Fibroblast of mammary gland (primary cell): ENCODE data around the gene TAS2R20.

Experiments used
- DNase-seq: peaks from one replicate; pipeline ENCODE4 v3.0.0-alpha.2; 2010; ENCODE audit warnings: low read depth
- H3K4me3 ChIP-seq: 2 replicates; pipeline ENCODE4 v1.5.1; 2011; ENCODE audit warnings: low read depth, mild to moderate bottlenecking, low read length, moderate library complexity; ENCODE audit not compliant: control insufficient read depth
- TF ChIP-seq, protein P1 (sequence below): conservative IDR thresholded peaks from 2 replicates; pipeline ENCODE4 v1.5.1; 2011; ENCODE audit warnings: low read depth, low read length, inconsistent platforms; ENCODE audit not compliant: control insufficient read depth, insufficient read depth

The TAS2R20 gene

DNA sequence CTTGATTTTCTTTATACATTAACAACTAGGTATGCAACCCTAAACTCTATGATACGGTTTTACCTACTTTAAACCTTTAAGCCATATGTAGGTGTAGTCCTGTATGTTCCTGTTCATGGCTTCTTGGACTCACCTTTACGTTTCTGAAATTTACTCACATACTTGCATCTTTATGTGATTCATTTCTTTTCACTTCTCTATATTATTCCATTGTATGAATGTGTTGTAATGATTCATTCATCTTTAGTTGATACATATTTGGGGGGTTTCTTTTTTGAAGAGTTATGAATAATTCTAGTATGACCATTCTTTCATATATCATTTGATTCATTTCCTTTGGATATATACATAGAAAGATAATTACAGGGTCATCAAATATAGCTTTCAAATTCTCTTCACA, 9.0 kb downstream of the TAS2R20 start:
- no peak for DNase-seq
- H3K4me3 ChIP-seq: no peak overlapping the region
- TF ChIP-seq, protein P1, sequence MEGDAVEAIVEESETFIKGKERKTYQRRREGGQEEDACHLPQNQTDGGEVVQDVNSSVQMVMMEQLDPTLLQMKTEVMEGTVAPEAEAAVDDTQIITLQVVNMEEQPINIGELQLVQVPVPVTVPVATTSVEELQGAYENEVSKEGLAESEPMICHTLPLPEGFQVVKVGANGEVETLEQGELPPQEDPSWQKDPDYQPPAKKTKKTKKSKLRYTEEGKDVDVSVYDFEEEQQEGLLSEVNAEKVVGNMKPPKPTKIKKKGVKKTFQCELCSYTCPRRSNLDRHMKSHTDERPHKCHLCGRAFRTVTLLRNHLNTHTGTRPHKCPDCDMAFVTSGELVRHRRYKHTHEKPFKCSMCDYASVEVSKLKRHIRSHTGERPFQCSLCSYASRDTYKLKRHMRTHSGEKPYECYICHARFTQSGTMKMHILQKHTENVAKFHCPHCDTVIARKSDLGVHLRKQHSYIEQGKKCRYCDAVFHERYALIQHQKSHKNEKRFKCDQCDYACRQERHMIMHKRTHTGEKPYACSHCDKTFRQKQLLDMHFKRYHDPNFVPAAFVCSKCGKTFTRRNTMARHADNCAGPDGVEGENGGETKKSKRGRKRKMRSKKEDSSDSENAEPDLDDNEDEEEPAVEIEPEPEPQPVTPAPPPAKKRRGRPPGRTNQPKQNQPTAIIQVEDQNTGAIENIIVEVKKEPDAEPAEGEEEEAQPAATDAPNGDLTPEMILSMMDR: no peak

DNA sequence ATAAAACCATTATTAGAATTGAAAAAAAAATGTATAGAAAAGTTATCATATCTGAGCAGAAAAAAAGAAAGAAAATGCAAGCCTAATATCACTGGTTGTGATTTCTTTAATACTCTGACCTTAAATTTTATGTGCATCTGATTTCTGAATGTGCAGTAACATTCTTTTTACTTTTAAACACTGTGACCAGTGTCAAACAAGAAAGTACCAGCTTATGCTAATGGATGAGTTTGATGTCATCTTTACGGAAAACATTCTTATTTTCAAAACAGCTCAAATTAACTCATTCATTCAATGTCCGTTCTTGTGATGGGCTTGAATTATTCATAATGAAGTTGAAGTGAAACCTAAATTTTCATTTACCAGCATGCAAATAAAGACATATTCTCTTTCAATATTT, 11.3 kb downstream of the TAS2R20 start, which contains the start of gene TAS2R50:
TAS2R50 (minus strand) TSS at position 101 of the 400 bp plus-strand sequence; CDS start at position 49, 52 bp downstream.
- H3K4me3 ChIP-seq: no peak within 1 kb of the TSS
- TF ChIP-seq, protein P1: no peak
- DNase-seq: no peak

DNA sequence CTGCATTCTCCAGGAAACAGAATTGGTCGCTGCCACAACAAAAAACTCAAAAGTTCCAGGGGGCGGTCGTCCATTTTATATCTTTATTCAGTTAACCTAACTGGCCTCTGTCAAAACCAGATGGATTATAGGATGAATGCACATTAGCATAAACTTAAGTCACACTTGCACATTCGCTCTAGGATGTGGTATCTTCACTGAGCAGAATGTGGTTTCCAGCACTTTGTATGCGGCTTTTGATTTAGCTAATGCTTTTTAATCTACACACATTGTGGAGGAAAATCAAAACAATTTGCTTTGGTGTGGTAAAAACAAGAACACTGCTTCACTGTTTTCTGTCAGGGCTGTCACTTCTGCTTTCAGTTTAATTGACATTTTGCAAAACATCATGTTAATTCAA, 15.9 kb downstream of the TAS2R20 start:
- TF ChIP-seq, protein P1: no peak
- DNase-seq: no peak
- H3K4me3 ChIP-seq: no peak overlapping the region

DNA sequence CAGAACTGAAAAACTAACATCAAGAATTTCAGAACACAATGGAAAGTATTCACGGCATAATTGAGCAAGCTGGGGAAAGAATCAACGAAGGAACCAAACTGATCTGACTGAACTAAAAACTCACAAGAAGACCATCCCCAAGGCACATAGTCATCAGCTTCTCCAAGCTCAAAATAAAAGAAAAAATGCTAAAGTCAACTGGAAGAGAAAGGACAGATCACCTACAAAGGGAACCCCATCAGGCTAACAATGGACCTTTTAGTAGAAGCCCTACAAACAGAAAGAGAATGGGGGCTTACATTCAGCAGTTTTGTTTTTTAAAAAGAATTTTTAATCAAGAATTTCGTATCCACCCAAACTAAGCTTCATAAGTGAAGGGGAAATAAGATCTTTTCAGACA, 23.1 kb downstream of the TAS2R20 start:
- TF ChIP-seq, protein P1: no peak
- H3K4me3 ChIP-seq: no peak overlapping the region
- DNase-seq: no peak

DNA sequence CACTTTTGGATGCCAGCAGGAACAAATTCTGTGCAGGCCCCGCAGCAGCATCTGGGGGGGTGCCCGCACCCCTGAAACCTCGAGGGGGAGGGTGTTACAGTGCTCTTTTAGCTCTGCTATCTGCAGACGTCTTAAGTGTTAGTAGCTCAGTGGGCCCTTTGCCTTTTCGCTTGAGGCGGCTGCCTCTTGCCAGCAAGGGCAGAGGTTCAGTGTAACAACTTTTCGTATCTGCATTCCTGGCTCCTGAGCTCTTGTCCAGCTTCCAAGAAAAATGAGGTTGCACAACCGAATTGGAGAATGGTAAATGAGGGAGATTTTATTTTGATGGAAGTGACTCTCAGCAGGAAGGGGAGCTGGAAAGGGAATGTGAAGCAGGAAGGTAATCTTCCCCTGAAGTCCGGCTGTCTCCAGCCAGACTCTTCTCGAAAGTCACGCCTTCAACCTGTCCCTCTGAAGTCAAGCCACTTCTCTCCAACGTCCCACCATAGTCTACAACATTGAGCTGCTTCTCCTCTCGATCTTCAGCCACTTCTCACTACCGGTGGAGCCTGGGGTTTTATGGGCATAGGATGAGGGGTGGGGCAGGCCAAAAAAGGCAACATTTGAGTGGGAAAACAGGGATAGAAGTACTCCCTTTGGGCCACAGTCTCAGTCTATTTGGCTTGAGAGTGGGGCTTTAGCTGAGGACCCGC, 29.2 kb downstream of the TAS2R20 start:
- TF ChIP-seq, protein P1: no peak
- H3K4me3 ChIP-seq: no peak overlapping the region
- peak; percentile 81 for DNase-seq

DNA sequence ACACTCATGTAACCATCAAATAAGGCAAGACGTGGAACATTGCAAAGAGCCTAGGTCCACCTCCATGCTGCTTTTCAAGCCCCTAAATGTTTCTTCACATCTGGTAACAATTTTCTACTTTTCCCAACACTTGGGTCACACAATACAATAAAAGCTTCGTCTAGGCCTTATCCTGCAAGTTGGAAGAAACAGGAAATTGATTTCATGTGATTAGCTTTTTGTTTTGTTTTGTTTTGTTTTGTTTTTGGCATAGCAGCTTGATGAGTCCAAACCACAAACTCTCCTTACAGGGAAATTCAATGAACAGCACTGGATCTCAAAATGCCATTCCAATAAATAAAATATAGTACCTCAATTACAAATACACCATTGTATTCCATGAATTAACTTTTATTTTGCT, 30.7 kb downstream of the TAS2R20 start:
- peak; percentile 82 for DNase-seq
- TF ChIP-seq, protein P1: no peak
- no peak overlapping the region for H3K4me3 ChIP-seq

DNA sequence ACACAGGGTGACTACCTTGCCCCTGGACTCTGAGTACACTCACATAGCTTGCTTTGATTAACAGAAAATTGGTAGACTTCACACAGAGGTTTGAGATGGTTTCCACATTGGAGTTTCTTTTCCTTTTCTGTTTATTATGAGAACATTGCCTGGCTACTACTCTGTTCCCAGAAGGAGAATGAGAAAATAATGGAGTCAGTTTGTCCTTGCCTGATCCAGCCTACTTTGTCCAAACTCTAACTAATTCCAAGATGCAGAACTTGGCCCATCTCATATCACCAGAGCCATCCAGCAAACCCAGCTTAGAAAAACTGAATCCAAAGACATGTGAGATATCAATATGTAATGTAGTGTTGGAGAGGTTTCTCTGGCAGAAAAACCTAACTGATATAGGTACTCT, 31.8 kb downstream of the TAS2R20 start:
- TF ChIP-seq, protein P1: no peak
- no peak for DNase-seq
- H3K4me3 ChIP-seq: no peak overlapping the region
